GM23248 (cell line): ENCODE measurements around the gene ARFGEF3. TPM values are rescaled to one million over a fixed set of nuclear protein-coding genes. Genes with fewer than 3 reads are reported as not detected.

Experiments used
- DNase-seq: peaks from one replicate; pipeline ENCODE4 v3.0.0-alpha.2; 2015
- H2AFZ ChIP-seq: fragments of 200-600 bp; sonication (generic); 2 replicates; pipeline ENCODE4 v1.6.1; 2016; ENCODE audit warnings: antibody characterized with exemption
- H3F3A ChIP-seq: fragments of 200-600 bp; sonication (generic); 2 replicates; pipeline ENCODE4 v1.6.1; 2016; ENCODE audit warnings: mild to moderate bottlenecking, antibody characterized with exemption, mixed run types; ENCODE audit not compliant: insufficient read depth
- H3K27ac ChIP-seq: fragments of 200-600 bp; sonication (generic); 2 replicates; pipeline ENCODE4 v1.5.1; 2016; ENCODE audit warnings: mild to moderate bottlenecking
- H3K27me3 ChIP-seq: fragments of 200-600 bp; sonication (generic); replicated peaks from 2 replicates; pipeline ENCODE4 v1.6.1; 2016; ENCODE audit warnings: mild to moderate bottlenecking; ENCODE audit not compliant: insufficient read depth
- H3K36me3 ChIP-seq: fragments of 200-600 bp; sonication (generic); 2 replicates; pipeline ENCODE4 v1.6.1; 2016; ENCODE audit warnings: low read depth, mild to moderate bottlenecking
- H3K4me1 ChIP-seq: fragments of 200-600 bp; sonication (generic); 2 replicates; pipeline ENCODE4 v1.6.1; 2016; ENCODE audit warnings: mild to moderate bottlenecking; ENCODE audit not compliant: insufficient read depth
- H3K4me2 ChIP-seq: fragments of 200-600 bp; sonication (generic); one replicate; pipeline ENCODE4 v1.6.1; 2016; ENCODE audit warnings: mild to moderate bottlenecking; ENCODE audit not compliant: unreplicated experiment
- H3K4me3 ChIP-seq: fragments of 200-600 bp; sonication (generic); 2 replicates; pipeline ENCODE4 v1.5.1; 2016; ENCODE audit warnings: mild to moderate bottlenecking
- H3K79me2 ChIP-seq: fragments of 200-600 bp; sonication (generic); 2 replicates; pipeline ENCODE4 v1.6.1; 2016; ENCODE audit warnings: mild to moderate bottlenecking; ENCODE audit not compliant: insufficient read depth
- H3K9ac ChIP-seq: fragments of 200-600 bp; sonication (generic); 2 replicates; pipeline ENCODE4 v1.6.1; 2016; ENCODE audit warnings: mild to moderate bottlenecking
- H3K9me2 ChIP-seq: fragments of 200-600 bp; sonication (generic); 2 replicates; pipeline ENCODE4 v1.6.1; 2016; ENCODE audit warnings: mixed run types, mild to moderate bottlenecking, moderate library complexity; ENCODE audit not compliant: insufficient read depth
- H3K9me3 ChIP-seq: fragments of 200-600 bp; sonication (generic); one replicate; pipeline ENCODE4 v1.6.1; 2017; ENCODE audit warnings: low read depth
- H4K20me1 ChIP-seq: fragments of 200-600 bp; sonication (generic); 2 replicates; pipeline ENCODE4 v1.6.0; 2016; ENCODE audit not compliant: insufficient read depth
- EZH2 ChIP-seq: fragments of 200-600 bp; sonication (generic); IDR thresholded peaks from 2 replicates; pipeline ENCODE4 v1.6.1; 2018; ENCODE audit warnings: antibody characterized with exemption, mild to moderate bottlenecking; ENCODE audit not compliant: insufficient read depth, poor library complexity, severe bottlenecking
- EZH2phosphoT487 ChIP-seq: fragments of 200-600 bp; sonication (generic); IDR thresholded peaks from 2 replicates; pipeline ENCODE4 v1.6.1; 2018; ENCODE audit warnings: antibody characterized with exemption, moderate library complexity, mild to moderate bottlenecking, low read depth; ENCODE audit not compliant: insufficient read depth
- WGBS, 2 experiments: methylation state at CpG; one replicate each; pipeline ENCODE4 v1.1.6; 2015 to 2017; ENCODE audit warnings: low lambda C conversion rate in 2 of 2, low coverage in 1 of 2; ENCODE audit errors: missing lambda C conversion rate in 2 of 2; 5-methylcytosine and 5-hydroxymethylcytosine counted together
- in situ Hi-C: fragments of 300-500 bp; cut with MboI; formaldehyde crosslinking; loops from 2 replicates; pipeline ENCODE4 v1.15.0; 2020
- polyA plus RNA-seq: library from polyadenylated mRNA; unstranded; fragments of >200 nt; fragmentation: Nextera tagmentation; extraction: Ambion mirVana; gene quantifications from 2 replicates; pipeline ENCODE4 v1.2.1, GENCODE V29; 2016
- total RNA-seq: library from RNA; depleted of rRNA; stranded (reverse); fragments of >200 nt; shearing (Covaris generic); gene quantifications from 2 replicates; pipeline ENCODE4 v1.2.3, GENCODE V29; 2014

ARFGEF3 gene
- total and polyA plus RNA-seq, 2 experiments from 2014 or later = 0.06 to 0.11 TPM

- Histone ChIP-seq H3F3A (no peaks in the 10 kb centered on the region), H4K20me1 (no peaks in the 10 kb centered on the region), H2AFZ (no peak overlapping the region), H3K4me3 (no peak overlapping the region), H3K4me1 (no peaks in the 10 kb centered on the region), H3K4me2 (no peak overlapping the region), H3K79me2 (no peaks in the 10 kb centered on the region), H3K9ac (no peak overlapping the region), H3K36me3 (no peaks in the 10 kb centered on the region), H3K9me3 (no peaks in the 10 kb centered on the region), H3K27ac (no peak overlapping the region), H3K9me2 (no peaks in the 10 kb centered on the region), H3K27me3 (0 out of 2 replicates have a peak, but pooled peaks cover 7% of the 10 kb centered on the region)
- 2 to 7% methylated on average over 2 of the region's 2 CpGs for WGBS, 2 experiments
- no peak for DNase-seq
- no peak for TF ChIP-seq EZH2
- TF ChIP-seq EZH2phosphoT487 = no peak
- in situ Hi-C loops = no loop called here
Measured at GRCh38 chr6:138261116-138261780, 99.5 kb downstream of the ARFGEF3 start.

GRCh38 chr6:138263963-138264362 is 102.2 kb downstream of the ARFGEF3 start:
- Histone ChIP-seq H3F3A (no peaks in the 10 kb centered on the region), H3K4me1 (no peaks in the 10 kb centered on the region), H3K9me3 (no peaks in the 10 kb centered on the region), H2AFZ (no peak overlapping the region), H3K36me3 (no peaks in the 10 kb centered on the region), H3K9me2 (no peaks in the 10 kb centered on the region), H3K4me3 (no peak overlapping the region), H3K27ac (no peak overlapping the region), H3K79me2 (no peaks in the 10 kb centered on the region), H3K27me3 (0 out of 2 replicates have a peak, but pooled peaks cover 7% of the 10 kb centered on the region), H3K9ac (no peak overlapping the region), H4K20me1 (no peaks in the 10 kb centered on the region), H3K4me2 (no peak overlapping the region)
- in situ Hi-C loops = no loop called here
- no peak for TF ChIP-seq EZH2phosphoT487
- TF ChIP-seq EZH2 = no peak
- 72 to 81% methylated on average over 4 of the region's 4 CpGs for WGBS, 2 experiments
- no peak for DNase-seq

GRCh38 chr6:138264372-138264880 is 102.7 kb downstream of the ARFGEF3 start:
- Histone ChIP-seq H3K9ac (no peak overlapping the region), H3K79me2 (no peaks in the 10 kb centered on the region), H3K4me2 (no peak overlapping the region), H3F3A (no peaks in the 10 kb centered on the region), H4K20me1 (no peaks in the 10 kb centered on the region), H3K9me3 (no peaks in the 10 kb centered on the region), H2AFZ (no peak overlapping the region), H3K27me3 (0 out of 2 replicates have a peak, but pooled peaks cover 7% of the 10 kb centered on the region), H3K4me3 (no peak overlapping the region), H3K27ac (no peak overlapping the region), H3K36me3 (no peaks in the 10 kb centered on the region), H3K4me1 (no peaks in the 10 kb centered on the region), H3K9me2 (no peaks in the 10 kb centered on the region)
- in situ Hi-C loops = no loop called here
- DNase-seq = no peak
- no peak for TF ChIP-seq EZH2
- TF ChIP-seq EZH2phosphoT487 = no peak

- Histone ChIP-seq H3K4me3 (no peak overlapping the region), H3K9ac (no peak overlapping the region), H3F3A (no peaks in the 10 kb centered on the region), H3K79me2 (no peaks in the 10 kb centered on the region), H2AFZ (no peak overlapping the region), H4K20me1 (no peaks in the 10 kb centered on the region), H3K9me2 (no peaks in the 10 kb centered on the region), H3K36me3 (no peaks in the 10 kb centered on the region), H3K27me3 (no peaks in the 10 kb centered on the region; the same call in 1 of the 2 replicates), H3K4me2 (no peak overlapping the region), H3K9me3 (no peaks in the 10 kb centered on the region), H3K27ac (no peak overlapping the region), H3K4me1 (no peaks in the 10 kb centered on the region)
- no peak for TF ChIP-seq EZH2
- TF ChIP-seq EZH2phosphoT487 = no peak
- in situ Hi-C loops = no loop called here
- 40 to 67% methylated on average over 3 of the region's 3 CpGs for WGBS, 2 experiments
- DNase-seq = no peak
Measured at GRCh38 chr6:138266095-138266494, 104.4 kb downstream of the ARFGEF3 start.
